Body of pancreas (tissue), 4 donors: ENCODE results near the gene COL23A1. TPM values are rescaled to one million over a fixed set of nuclear protein-coding genes. Genes with fewer than 3 reads are reported as not detected.
A peak's percentile ranks its signal among the peaks of the same experiment; 100 is the strongest.

Source experiments
- ATAC-seq: fragments of 150-250 bp; one replicate; pipeline ENCODE4 v1.9.1; 2016
- DNase-seq, 4 donors: peaks; one replicate each; pipeline ENCODE4 v3.0.0-alpha.2; 2019
- H3K27ac ChIP-seq, 4 donors: fragments of 200-600 bp; sonication (generic); 1 replicate in 3 of 4; 2 replicates in 1 of 4; pipeline versions ENCODE4 v1.5.1 to v1.6.1; 2016 to 2019; ENCODE audit warnings: mild to moderate bottlenecking in 1 of 4, mixed read lengths in 1 of 4, moderate library complexity in 1 of 4
- H3K27me3 ChIP-seq, 2 donors: fragments of 200-600 bp; sonication (generic); one replicate each; pipeline ENCODE4 v1.6.0; 2016; ENCODE audit warnings: mild to moderate bottlenecking in 1 of 2
- H3K36me3 ChIP-seq, 2 donors: fragments of 200-600 bp; sonication (generic); replicated peaks in 1 of 2; 2 replicates each; pipeline ENCODE4 v1.5.1; 2016; ENCODE audit warnings: low read depth in 2 of 2; ENCODE audit not compliant: insufficient read depth in 1 of 2
- H3K4me1 ChIP-seq: fragments of 200-600 bp; sonication (generic); one replicate; pipeline ENCODE4 v1.6.0; 2016
- H3K4me3 ChIP-seq, 2 donors: fragments of 200-600 bp; sonication (generic); 1 replicate in 1 of 2; 2 replicates in 1 of 2; pipeline ENCODE4 v1.5.1; 2016 to 2019
- H3K9me3 ChIP-seq, 3 donors: fragments of 200-600 bp; sonication (generic); 1 replicate in 2 of 3; 2 replicates in 1 of 3; pipeline ENCODE4 v1.5.1; 2016
- CTCF ChIP-seq, 7 experiments: fragments of 450-650 bp in 4 of 7; fragments of 200-600 bp in 3 of 7; sonication (generic) in 3 of 7; IDR thresholded peaks; one replicate each; pipeline ENCODE4 v1.5.1; 2016 to 2019; ENCODE audit warnings: antibody characterized with exemption in 7 of 7
- POLR2A ChIP-seq, 3 donors: fragments of 450-650 bp; IDR thresholded peaks; one replicate each; pipeline ENCODE4 v1.6.1; 2016; ENCODE audit warnings: antibody characterized with exemption in 3 of 3, mild to moderate bottlenecking in 2 of 3
- WGBS, 2 donors: methylation state at CpG; one replicate each; pipeline ENCODE4 v1.1.5; 2017; 5-methylcytosine and 5-hydroxymethylcytosine counted together
- intact Hi-C: fragments of 100-400 bp; cut with DNase I; formaldehyde crosslinking; loops from one replicate; pipeline ENCODE4 v1.15.1; 2023
- total RNA-seq, 2 donors: library from RNA; depleted of rRNA; stranded (reverse); fragments of >200 nt; gene quantifications; one replicate each; pipeline ENCODE4 v1.1.0, GENCODE V29; 2016

COL23A1 gene
- total RNA-seq, 2 donors from 2014 or later: not detected

DNA sequence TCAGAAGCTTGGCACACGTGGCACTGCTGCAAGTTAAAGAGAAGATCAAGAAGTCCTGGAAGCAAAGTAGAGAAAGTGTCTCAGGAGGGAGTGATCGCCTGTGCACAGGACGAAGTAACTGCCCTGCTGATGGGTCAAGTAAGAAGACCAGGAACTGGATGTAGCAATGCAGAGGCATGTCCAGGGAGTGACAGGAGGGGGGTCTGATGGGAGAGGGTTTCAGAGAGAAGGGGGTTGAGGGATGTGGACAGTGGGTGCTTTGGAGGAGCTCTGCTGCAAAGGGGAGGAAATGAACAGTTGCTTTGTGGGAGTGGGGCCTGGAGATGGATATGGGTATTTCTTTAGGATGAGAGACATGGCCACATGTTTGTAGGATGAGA, 297.4 kb downstream of the COL23A1 start:
- Histone ChIP-seq H3K4me1 (no peaks in the 10 kb centered on the region), H3K27ac (no peak overlapping the region), H3K4me3 (no peak overlapping the region), H3K27me3 (no peaks in the 10 kb centered on the region), H3K9me3 (no peaks in the 10 kb centered on the region), H3K36me3 (no peaks in the 10 kb centered on the region)
- intact Hi-C loops: no loop called here
- ATAC-seq: no peak
- 48 to 53% methylated on average over 3 of the region's 3 CpGs for whole genome bisulfite sequencing, 2 donors
- no peak for TF ChIP-seq CTCF (IDR thresholded peaks at IDR 0.05)
- TF ChIP-seq POLR2A (IDR thresholded peaks at IDR 0.05): no peak
- no peak for DNase-seq

DNA sequence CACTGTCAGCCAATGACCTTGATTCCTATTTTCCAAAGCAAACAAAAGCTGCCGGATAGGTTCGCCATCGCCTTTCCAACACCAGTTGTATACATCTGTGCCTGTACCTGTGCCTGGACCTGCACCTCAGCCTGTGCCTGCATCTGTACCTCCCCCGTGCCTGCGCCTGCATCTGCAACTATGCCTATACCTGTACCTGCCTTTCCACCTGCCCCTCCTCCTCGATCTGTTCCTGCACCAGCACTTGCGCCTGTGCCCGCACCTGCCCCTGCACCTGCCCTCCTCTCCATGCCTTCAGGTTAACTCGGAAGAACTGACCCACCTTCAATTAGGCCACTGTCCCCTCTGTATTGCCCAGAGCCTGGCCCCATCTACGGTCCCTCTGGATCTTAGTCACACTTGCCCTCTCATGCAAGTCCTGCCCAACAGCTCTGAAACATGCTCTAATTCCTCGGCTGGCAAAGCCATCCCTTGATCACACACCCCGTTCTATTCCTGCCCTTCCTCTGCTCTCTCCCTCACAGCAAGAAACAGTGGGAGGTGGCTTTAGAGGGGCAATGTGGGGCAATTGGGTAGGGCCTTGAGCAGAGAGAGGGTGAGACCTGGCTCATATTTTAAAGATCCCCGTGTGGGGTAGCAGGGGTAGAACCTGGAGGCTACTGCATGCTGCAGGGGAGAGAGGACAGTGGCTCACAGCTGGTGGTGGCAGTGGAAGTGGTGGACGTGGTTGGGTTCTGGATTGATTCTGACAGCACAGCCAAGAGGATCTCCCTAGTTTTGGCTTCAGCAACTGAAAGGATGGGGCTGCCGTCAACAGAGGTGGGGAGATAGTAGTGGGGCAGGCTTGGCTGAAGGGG, 298.0 kb downstream of the COL23A1 start:
- WGBS, 2 donors: 54 to 61% methylated on average over 15 of the region's 15 CpGs
- H3K9me3 ChIP-seq: no peaks in the 10 kb centered on the region
- H3K36me3 ChIP-seq: no peaks in the 10 kb centered on the region
- H3K4me3 ChIP-seq: no peak overlapping the region
- peak in 1 of 4 donors; percentile 8 for DNase-seq
- TF ChIP-seq POLR2A (IDR thresholded peaks at IDR 0.05) (no peak), CTCF (IDR thresholded peaks at IDR 0.05) (no peak)
- H3K27ac ChIP-seq: no peak overlapping the region
- intact Hi-C loops: no loop called here
- no peaks in the 10 kb centered on the region for H3K4me1 ChIP-seq
- H3K27me3 ChIP-seq: no peaks in the 10 kb centered on the region
- ATAC-seq: no peak

DNA sequence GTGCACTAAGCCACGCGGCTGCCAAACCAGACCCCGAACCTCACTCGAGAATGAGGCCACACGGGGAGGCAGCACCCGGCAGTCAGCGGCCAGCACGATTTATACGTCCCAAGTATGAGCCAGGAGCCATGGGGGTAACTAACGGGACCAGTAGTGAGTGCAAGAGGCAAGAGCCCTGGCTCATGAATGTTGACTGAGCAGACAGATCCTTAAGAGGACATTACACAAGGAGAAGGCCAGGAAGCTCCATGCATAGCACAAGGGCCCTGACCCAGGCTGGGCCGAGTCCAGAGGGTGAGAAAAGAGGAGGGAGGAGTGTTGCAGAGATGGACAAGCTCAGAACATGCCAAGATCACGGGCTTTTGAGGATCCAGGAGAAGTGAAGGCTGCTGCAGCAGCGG, 299.0 kb downstream of the COL23A1 start:
- Histone ChIP-seq H3K4me3 (no peak overlapping the region), H3K36me3 (no peaks in the 10 kb centered on the region), H3K27me3 (no peaks in the 10 kb centered on the region), H3K4me1 (no peaks in the 10 kb centered on the region), H3K27ac (no peak overlapping the region), H3K9me3 (no peaks in the 10 kb centered on the region)
- no peak for TF ChIP-seq POLR2A (IDR thresholded peaks at IDR 0.05)
- TF ChIP-seq CTCF (IDR thresholded peaks at IDR 0.05): no peak
- ATAC-seq (no peak), DNase-seq (no peak)
- intact Hi-C loops: no loop called here
- WGBS, 2 donors: 36 to 56% methylated on average over 12 to 13 of the region's 13 CpGs

GRCh38 chr5:178290376-178290775, 299.8 kb downstream of the COL23A1 start:
- ATAC-seq: no peak
- H3K9me3 ChIP-seq: no peaks in the 10 kb centered on the region
- 66 to 68% methylated on average over 7 of the region's 7 CpGs for WGBS, 2 donors
- intact Hi-C loops: no loop called here
- H3K27ac ChIP-seq: no peak overlapping the region
- H3K4me3 ChIP-seq: no peak overlapping the region
- H3K4me1 ChIP-seq: no peaks in the 10 kb centered on the region
- no peaks in the 10 kb centered on the region for H3K36me3 ChIP-seq
- no peaks in the 10 kb centered on the region for H3K27me3 ChIP-seq
- no peak for DNase-seq
- TF ChIP-seq CTCF (IDR thresholded peaks at IDR 0.05) (no peak), POLR2A (IDR thresholded peaks at IDR 0.05) (no peak)

GRCh38 chr5:178289438-178289837, 300.8 kb downstream of the COL23A1 start:
- H3K27ac ChIP-seq: no peak overlapping the region
- no peak overlapping the region for H3K4me3 ChIP-seq
- no peaks in the 10 kb centered on the region for H3K36me3 ChIP-seq
- intact Hi-C loops: loop anchor here (10.0 kb wide), 1 partner anchor 545 kb away; no protein-coding TSS in a partner anchor
- 35 to 60% methylated on average over 10 to 11 of the region's 11 CpGs for WGBS, 2 donors
- no peaks in the 10 kb centered on the region for H3K9me3 ChIP-seq
- no peak for TF ChIP-seq CTCF (IDR thresholded peaks at IDR 0.05)
- no peak for TF ChIP-seq POLR2A (IDR thresholded peaks at IDR 0.05)
- no peaks in the 10 kb centered on the region for H3K4me1 ChIP-seq
- ATAC-seq (no peak), DNase-seq (no peak)
- no peaks in the 10 kb centered on the region for H3K27me3 ChIP-seq
